ENCODE data around the gene SCO2.

The SCO2 gene

GRCh38 chr22:50473855-50474671 lies 51.3 kb downstream of the SCO2 start:
- peak; percentile 34 for DNase-seq (ENCODE audit: low read depth)
- H3K4me3 ChIP-seq (ENCODE audit: low read length) = peak overlapping the region; percentile 63

More at GRCh38 chr22:50473855-50474671, 51.3 kb downstream of the SCO2 start:
- TF ChIP-seq, protein P1, sequence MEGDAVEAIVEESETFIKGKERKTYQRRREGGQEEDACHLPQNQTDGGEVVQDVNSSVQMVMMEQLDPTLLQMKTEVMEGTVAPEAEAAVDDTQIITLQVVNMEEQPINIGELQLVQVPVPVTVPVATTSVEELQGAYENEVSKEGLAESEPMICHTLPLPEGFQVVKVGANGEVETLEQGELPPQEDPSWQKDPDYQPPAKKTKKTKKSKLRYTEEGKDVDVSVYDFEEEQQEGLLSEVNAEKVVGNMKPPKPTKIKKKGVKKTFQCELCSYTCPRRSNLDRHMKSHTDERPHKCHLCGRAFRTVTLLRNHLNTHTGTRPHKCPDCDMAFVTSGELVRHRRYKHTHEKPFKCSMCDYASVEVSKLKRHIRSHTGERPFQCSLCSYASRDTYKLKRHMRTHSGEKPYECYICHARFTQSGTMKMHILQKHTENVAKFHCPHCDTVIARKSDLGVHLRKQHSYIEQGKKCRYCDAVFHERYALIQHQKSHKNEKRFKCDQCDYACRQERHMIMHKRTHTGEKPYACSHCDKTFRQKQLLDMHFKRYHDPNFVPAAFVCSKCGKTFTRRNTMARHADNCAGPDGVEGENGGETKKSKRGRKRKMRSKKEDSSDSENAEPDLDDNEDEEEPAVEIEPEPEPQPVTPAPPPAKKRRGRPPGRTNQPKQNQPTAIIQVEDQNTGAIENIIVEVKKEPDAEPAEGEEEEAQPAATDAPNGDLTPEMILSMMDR (conservative IDR thresholded peaks at IDR 0.05; ENCODE audit: low read depth, low read length) = no peak

Measured in retinal pigment epithelial cell (primary cell).